Raji (cell line): Measurements from ENCODE around the gene IFNA8.

Experiments used
- POLR2A ChIP-seq: IDR thresholded peaks from 2 replicates; pipeline ENCODE4 v1.6.1; 2011; ENCODE audit warnings: low read depth, low read length, control low read depth; ENCODE audit not compliant: insufficient read depth

IFNA8 gene

DNA sequence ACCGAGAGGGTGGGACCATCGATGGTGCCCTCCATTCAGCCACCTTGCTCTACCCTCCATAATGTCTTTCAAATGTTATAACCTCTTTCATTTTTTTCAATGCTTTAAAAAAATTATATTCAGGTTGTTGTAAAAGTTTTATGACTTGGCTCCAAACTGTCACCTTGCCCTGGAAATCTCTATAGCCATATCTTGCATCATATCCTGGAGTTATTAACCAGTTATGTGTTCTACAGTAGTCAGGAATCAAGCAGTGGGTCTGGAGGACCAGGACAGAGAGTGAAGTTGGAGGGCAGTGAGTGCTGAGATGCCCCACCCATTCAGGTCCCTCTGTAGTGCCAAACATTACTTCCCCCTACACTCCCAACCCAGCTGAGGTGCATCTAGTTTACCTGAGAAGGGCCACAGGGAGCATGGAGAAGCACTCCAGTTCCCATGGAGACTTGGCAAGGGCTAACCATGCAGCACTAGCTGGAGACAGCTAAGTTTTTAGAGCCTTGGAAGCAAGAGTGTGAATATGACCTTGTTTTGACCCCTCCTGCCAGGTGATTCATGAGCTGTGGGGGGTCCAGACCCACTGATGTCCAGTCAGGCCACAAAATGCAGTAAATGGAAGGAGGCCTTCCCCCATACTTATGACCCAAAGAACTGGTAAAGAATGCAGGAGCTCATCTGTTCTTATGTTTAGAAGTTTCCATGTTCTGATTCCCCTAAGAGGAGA, 5.5 kb downstream of the IFNA8 start:
- no peak for TF ChIP-seq POLR2A

DNA sequence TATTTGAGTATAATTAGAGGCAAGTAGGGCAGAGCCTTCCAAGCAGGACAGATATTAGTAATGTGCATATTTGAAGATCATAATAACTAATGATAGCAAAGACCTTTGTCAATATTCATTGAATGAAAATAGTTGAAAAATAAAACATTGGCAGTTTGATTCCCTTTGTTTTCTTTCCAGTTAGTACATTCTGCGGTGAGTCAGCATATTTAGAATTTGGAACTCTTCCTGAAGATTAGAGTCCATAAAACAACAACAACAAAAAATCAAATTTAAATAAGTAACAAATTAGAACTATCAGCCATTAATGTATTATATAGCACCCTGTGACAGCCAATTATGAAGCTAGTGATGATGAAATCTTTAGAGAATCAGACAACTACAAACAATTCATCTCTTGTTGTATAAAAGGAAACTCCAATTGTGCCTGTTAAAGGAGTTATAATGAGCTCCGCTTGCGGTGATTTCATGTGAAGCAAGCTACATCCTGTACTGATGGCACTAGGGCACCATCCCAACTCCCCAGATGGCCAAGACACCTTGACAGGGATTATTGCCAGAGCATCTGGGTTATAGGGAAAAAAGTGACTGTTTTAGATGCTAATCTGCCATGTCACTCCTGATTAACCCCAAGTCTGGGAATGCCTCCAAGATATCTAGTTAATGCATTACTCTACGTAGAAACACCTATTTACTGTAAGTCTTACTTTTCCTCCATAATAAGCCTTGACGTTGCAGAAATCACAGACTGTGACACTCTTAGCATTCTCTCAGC, 6.8 kb downstream of the IFNA8 start:
- TF ChIP-seq POLR2A = no peak

DNA sequence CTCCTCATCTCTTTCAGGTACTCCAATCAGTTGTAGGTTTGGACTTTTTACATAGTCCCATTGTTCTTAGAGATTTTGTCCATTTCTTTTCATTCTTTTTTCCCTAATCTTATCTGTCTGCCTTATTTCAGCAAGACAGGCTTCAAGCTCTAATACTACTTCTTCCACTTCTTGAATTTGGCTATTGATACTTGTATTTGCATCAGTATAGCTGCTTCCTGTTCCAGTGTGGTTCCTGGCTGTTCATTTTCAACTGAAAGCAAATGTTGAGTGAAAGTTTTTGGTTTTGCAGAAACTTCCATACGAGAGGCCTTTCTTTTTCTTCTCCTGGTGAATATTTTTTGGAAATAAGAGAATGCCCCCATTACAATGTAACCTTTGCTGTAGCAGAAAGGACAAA, 19.3 kb downstream of the IFNA8 start:
- TF ChIP-seq POLR2A = no peak

DNA sequence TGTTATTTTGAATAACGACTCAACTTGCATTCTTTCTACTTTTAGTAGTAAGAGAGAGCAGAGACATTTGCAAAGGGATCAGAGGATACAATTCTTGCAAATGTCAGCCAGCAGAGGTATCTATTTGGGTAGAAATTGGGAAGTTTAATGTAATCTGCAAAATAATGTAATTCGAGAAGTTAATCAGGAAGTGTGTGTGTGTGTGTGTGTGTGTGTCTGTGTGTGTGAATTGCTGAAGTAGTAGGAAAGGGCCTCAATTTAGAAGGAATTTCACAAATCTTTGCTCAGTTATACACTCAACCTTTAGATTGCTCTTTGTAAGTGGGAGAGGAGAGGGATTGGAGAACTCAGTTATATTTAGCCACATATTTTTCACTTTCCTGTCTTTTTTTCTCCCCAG, 20.3 kb downstream of the IFNA8 start:
- TF ChIP-seq POLR2A = no peak

DNA sequence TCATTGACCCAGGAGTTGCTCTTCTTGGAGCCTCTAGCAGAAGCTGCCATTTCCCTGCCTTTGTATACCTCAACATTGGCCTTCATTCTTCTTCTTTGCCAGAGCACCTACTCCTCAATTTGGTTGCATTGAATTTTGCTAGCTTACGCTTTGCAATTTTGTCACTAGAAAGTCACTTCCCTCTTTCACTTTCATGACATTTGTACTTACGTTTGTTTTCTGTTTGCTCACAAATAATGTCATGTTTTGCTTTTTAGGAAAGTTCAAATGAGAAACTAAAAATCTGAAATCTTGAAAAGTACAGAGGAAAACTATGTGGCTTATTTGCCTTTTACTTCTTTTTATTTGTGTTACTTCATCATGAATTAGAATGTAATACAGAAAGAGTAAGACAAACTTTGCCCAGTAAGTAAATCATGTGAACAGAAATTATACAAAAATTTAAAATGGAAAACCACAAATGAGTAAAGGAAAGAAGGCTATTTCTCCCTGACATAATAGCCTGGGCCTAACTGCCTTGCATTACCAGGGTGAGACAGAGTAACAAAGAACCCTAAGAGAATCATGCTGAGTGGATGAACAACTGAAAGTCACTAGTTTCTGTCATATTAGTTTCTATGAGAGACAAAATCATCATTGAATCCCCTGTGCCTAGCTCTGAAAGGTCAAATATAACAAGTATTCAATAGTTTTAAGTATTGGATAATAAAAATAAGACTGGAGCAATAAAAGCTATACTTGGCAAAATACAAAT, 23.9 kb downstream of the IFNA8 start:
- TF ChIP-seq POLR2A = no peak

DNA sequence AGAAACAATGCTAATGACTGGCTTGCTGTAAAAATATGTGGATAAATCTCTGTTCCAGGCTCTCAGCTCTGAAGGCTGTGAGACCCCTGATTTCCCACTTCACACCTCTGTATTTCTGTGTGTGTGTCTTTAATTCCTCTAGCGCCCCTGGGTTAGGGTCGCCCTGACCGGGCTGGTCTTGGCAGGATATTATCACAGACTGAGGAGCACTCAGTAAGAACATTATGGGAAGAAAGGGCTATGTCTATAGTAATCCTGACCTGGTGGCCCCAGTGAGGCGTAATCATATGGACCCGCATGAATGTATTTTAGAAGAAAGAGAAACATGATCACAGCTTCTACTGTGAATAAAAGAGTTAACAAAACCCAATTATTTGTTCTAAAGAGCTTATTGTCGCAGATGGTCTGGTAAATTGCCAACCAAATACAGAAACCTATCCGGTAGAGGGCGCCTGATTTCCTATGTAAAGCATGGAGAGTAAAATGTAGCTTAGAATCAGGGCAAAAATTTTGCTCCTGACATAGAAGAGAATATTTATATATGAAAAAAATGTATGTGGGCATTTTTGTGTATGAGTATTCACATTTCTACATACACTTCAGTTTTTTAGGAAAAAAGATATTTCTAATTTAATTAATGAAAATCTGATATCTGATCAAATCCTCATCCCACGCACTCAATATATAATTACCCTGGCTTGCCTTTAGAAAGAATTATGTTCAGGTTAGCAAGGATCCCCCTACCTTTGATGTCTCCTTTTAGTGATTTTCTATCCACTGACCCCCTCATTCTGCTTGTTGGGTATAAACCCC, 25.5 kb downstream of the IFNA8 start:
- TF ChIP-seq POLR2A = no peak

DNA sequence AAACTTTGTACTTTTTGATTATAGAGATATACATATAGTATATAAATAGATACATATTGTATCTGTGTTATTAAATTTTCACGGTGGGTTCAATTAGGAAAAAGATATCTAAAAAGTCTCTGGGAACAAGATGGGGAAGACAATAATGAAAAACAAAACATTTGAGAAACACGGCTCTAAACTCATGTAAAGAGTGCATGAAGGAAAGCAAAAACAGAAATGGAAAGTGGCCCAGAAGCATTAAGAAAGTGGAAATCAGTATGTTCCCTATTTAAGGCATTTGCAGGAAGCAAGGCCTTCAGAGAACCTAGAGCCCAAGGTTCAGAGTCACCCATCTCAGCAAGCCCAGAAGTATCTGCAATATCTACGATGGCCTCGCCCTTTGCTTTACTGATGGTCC, 31.2 kb downstream of the IFNA8 start, which contains the start of gene IFNA1:
IFNA1 (plus strand) TSS at position 301 of the 400 bp plus-strand sequence; CDS start at position 370, 69 bp downstream.
- TF ChIP-seq POLR2A = no peak

DNA sequence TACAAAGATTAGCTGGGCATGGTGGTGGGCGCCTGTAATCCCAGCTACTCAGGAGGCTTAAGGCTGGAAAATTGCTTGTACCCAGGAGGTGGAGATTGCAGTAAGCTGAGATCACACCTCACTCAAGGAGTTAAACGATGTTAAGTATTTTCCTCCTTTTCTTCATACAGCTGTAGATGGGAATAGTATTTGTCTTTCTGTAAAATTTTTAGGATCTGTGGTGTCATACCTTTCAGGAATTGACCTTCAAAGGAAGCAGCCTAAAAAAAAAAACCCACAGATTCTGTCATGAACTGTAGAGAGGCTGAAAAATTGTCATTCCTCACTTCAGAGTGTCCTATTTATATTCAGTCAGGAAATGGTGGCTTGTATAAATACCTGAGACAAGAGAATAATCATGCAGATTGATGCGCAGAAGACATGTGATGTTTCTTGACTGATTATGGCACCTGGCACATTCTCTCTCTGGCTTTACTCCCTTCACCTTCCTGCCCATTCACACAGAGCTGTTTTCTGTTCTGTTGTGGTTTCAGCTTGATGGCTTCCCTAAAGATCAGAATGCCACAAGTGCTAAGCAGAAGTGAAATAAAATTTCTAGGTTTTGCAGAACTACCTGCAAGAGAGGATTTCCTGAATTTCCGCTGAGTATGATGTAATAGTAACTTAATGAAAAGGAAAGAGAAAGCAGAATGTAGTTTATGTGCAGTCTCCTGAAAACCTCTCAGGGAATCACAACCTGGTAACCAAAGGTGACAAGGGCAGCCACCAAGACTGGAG, 35.1 kb downstream of the IFNA8 start:
- TF ChIP-seq POLR2A = no peak

DNA sequence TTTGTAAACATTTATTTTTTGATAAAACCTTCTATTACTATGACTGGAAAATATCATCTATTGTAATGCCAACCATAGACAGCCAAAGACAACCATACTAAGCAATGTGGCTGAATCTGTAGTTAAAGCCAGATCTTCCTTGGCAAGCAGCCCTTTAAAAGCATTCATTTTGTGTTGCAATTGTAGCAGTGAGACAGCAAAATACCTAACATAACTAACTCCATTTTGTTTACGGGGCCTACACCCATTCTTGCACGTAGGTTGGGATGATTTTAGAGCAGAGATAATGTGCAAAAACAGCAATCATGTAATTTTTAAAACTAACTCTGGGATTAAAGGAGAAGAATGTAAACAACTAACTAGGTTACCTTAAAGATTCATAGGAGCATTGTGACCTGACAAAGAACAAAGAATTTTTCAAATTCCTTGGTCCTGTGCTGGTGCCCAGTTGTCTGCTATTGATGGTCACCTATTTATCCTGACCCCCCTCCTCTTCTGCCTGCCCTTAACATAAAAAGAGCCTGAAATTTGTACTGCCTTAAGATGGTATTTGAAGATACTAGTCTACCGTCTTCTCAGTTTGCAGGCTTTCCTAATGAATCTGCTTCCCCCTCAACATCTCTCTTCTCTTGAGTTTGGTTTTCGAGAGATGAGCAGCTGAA, 41.9 kb downstream of the IFNA8 start:
- no peak for TF ChIP-seq POLR2A

DNA sequence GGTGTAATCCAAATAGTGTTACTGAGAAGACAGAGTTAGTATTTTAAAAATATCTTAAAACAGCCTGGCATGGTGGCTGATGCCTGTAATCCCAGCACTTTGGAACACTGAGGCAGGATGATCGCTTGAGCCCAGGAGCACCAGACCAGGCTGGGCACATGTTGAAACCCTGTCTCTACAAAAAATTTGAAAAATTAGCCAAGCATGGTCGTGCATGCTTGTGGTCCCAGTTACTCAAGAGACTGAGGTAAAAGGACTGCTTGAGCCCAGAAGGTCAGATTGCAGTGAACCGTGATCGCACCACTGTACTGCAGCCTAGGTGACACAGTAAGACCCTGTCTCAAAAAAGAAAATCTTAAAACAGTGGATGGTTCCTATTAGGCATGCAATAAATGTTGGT, 43.8 kb downstream of the IFNA8 start:
- TF ChIP-seq POLR2A = no peak

DNA sequence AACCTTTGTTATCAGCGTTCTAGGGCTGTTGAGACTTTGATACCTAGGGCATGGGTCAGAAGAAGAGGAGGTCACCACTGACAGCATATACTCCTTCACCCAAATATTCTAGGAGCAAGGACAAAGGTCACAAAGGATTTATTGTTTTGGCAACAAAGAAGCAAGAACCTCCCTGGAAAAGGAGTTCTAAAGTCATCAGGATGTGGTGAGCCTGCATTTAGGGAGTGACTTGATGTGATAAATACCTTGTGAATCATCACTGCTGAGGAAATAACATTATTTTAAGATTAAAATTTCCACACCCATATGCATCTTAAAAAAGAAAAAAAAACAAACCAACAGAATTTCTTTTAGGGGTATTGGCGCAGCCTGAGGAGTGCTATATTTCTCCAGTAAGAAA, 45.2 kb downstream of the IFNA8 start:
- TF ChIP-seq POLR2A = no peak

DNA sequence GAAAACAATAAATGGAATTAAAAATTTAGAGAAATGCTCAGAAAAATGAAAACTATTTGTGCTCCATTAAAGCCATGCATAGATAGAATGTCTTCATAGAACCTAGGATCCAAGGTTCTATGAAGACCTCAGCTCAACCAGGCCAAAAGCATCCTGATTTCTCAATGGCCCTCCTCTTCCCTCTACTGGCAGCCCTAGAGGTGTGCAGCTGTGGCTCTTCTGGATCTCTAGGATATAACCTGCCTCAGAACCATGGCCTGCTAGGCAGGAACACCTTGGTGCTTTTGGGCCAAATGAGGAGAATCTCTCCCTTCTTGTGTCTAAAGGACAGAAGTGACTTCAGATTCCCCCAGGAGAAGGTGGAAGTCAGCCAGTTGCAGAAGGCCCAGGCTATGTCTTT, 46.4 kb downstream of the IFNA8 start:
- no peak for TF ChIP-seq POLR2A
